CD14-positive monocyte (primary cell): ENCODE results near the gene ABTB2. TPM values are rescaled to one million over a fixed set of nuclear protein-coding genes. Genes with fewer than 3 reads are reported as not detected.

Source experiments
- DNase-seq, 3 donors: peaks; one replicate each; pipeline ENCODE4 v3.0.0-alpha.2; 2011 to 2022
- H2AFZ ChIP-seq: 2 replicates; pipeline ENCODE4 v1.6.0; 2012; ENCODE audit warnings: mild to moderate bottlenecking, low read depth, low read length, inconsistent platforms; ENCODE audit not compliant: insufficient read depth, poor library complexity, severe bottlenecking
- H3K27ac ChIP-seq, 2 donors: 1 replicate in 1 of 2; 2 replicates in 1 of 2; pipeline ENCODE4 v1.5.1; 2012 to 2013; ENCODE audit warnings: low read length in 2 of 2, control low read depth in 1 of 2, inconsistent platforms in 1 of 2, low read depth in 1 of 2, mild to moderate bottlenecking in 1 of 2
- H3K27me3 ChIP-seq, 2 donors: one replicate each; pipeline versions ENCODE4 v1.6.0 to v1.6.1; 2011 to 2013; ENCODE audit warnings: low read length in 2 of 2; ENCODE audit not compliant: control insufficient read depth in 2 of 2, insufficient read depth in 2 of 2
- H3K36me3 ChIP-seq, 2 donors: replicated peaks in 1 of 2; 1 replicate in 1 of 2; 2 replicates in 1 of 2; pipeline versions ENCODE4 v1.5.1 to v1.6.1; 2012 to 2013; ENCODE audit warnings: low read length in 2 of 2, control low read depth in 1 of 2, inconsistent platforms in 1 of 2, mild to moderate bottlenecking in 1 of 2; ENCODE audit not compliant: insufficient read depth in 2 of 2, control insufficient read depth in 1 of 2
- H3K4me1 ChIP-seq, 2 donors: 1 replicate in 1 of 2; 2 replicates in 1 of 2; pipeline versions ENCODE4 v1.5.1 to v1.6.1; 2012 to 2013; ENCODE audit warnings: low read length in 2 of 2, control low read depth in 1 of 2, inconsistent platforms in 1 of 2, mild to moderate bottlenecking in 1 of 2, moderate library complexity in 1 of 2; ENCODE audit not compliant: insufficient read depth in 2 of 2, control insufficient read depth in 1 of 2
- H3K4me2 ChIP-seq: replicated peaks from 2 replicates; pipeline ENCODE3; 2012; ENCODE audit warnings: low read length, moderate library complexity, mild to moderate bottlenecking; ENCODE audit not compliant: poor library complexity, severe bottlenecking; ENCODE audit errors: extremely low read depth
- H3K4me3 ChIP-seq, 3 experiments: fragments of 200-600 bp in 1 of 3; sonication (generic) in 1 of 3; replicated peaks in 1 of 3; 1 replicate in 2 of 3; 2 replicates in 1 of 3; pipeline ENCODE4 v1.5.1; 2011 to 2013; ENCODE audit warnings: low read length in 3 of 3, mild to moderate bottlenecking in 3 of 3, control low read depth in 2 of 3, low read depth in 2 of 3, inconsistent platforms in 1 of 3, moderate library complexity in 1 of 3
- H3K79me2 ChIP-seq: 2 replicates; pipeline ENCODE4 v1.6.0; 2012; ENCODE audit warnings: mild to moderate bottlenecking, control low read depth, inconsistent platforms, low read length, moderate library complexity; ENCODE audit not compliant: insufficient read depth
- H3K9ac ChIP-seq: 2 replicates; pipeline ENCODE4 v1.6.0; 2017; ENCODE audit warnings: low read length, mild to moderate bottlenecking; ENCODE audit not compliant: insufficient read depth, poor library complexity, severe bottlenecking
- H3K9me3 ChIP-seq, 2 donors: replicated peaks in 1 of 2; 1 replicate in 1 of 2; 2 replicates in 1 of 2; pipeline versions ENCODE4 v1.5.1 to v1.6.1; 2012 to 2013; ENCODE audit warnings: low read length in 2 of 2, control low read depth in 1 of 2; ENCODE audit not compliant: control insufficient read depth in 1 of 2, insufficient read depth in 1 of 2
- H4K20me1 ChIP-seq: 2 replicates; pipeline ENCODE4 v1.6.0; 2012; ENCODE audit warnings: mild to moderate bottlenecking, low read length, control low read depth, moderate library complexity; ENCODE audit not compliant: insufficient read depth
- H3K27ac Mint-ChIP-seq, 7 donors: one replicate each; pipeline ENCODE4 v1.8.0; 2020; ENCODE audit warnings: mild to moderate bottlenecking in 7 of 7, mixed read lengths in 7 of 7, moderate library complexity in 6 of 7, inconsistent platforms in 2 of 7
- H3K27me3 Mint-ChIP-seq, 3 donors: one replicate each; pipeline ENCODE4 v1.8.0; 2021 to 2022; ENCODE audit warnings: low read depth in 3 of 3, mild to moderate bottlenecking in 3 of 3, mixed read lengths in 3 of 3, moderate library complexity in 3 of 3, inconsistent platforms in 1 of 3
- H3K36me3 Mint-ChIP-seq, 2 donors: one replicate each; pipeline ENCODE4 v1.8.0; 2020; ENCODE audit warnings: mixed read lengths in 2 of 2, inconsistent platforms in 1 of 2, mild to moderate bottlenecking in 1 of 2
- H3K4me1 Mint-ChIP-seq: one replicate; pipeline ENCODE4 v1.8.0; 2020; ENCODE audit warnings: mild to moderate bottlenecking, mixed read lengths
- H3K4me3 Mint-ChIP-seq, 2 donors: one replicate each; pipeline ENCODE4 v1.8.0; 2020; ENCODE audit warnings: mild to moderate bottlenecking in 2 of 2, mixed read lengths in 2 of 2, moderate library complexity in 1 of 2
- H3K9me3 Mint-ChIP-seq, 7 donors: one replicate each; pipeline ENCODE4 v1.8.0; 2020 to 2022; ENCODE audit warnings: mixed read lengths in 7 of 7, mild to moderate bottlenecking in 6 of 7, moderate library complexity in 6 of 7, inconsistent platforms in 2 of 7
- CTCF ChIP-seq: fragments of 200-600 bp; IDR thresholded peaks from one replicate; pipeline ENCODE4 v1.8.0; 2022; ENCODE audit warnings: antibody characterized with exemption, mild to moderate bottlenecking
- WGBS: methylation state at CpG from one replicate; pipeline ENCODE4 v1.1.5; 2013; ENCODE audit warnings: missing lambda C conversion rate; ENCODE audit not compliant: insufficient coverage; 5-methylcytosine and 5-hydroxymethylcytosine counted together
- intact Hi-C, 2 donors: fragments of 100-400 bp; cut with micrococcal nuclease; formaldehyde crosslinking; loops; one replicate each; pipeline versions ENCODE4 v1.15.0 to v1.15.1; 2023
- polyA plus RNA-seq, 3 donors: library from polyadenylated mRNA; depleted of rRNA in 1 of 3; unstranded in 2 of 3; stranded (reverse) in 1 of 3; fragments of 300-500 nt in 2 of 3; fragments of >200 nt in 1 of 3; fragmentation: Illumina TruSeq in 2 of 3; gene quantifications; 1 replicate in 2 of 3; 2 replicates in 1 of 3; pipeline ENCODE4 v1.2.3, GENCODE V29; 2012 to 2021

Gene ABTB2
- polyA plus RNA-seq, 3 donors = 0.25 to 1.7 (median 0.26) TPM

- Histone ChIP-seq H4K20me1 (no peaks in the 10 kb centered on the region), H3K27ac (no peak overlapping the region), H2AFZ (no peak overlapping the region), H3K79me2 (no peaks in the 10 kb centered on the region), H3K27me3 (peaks cover 0 to 2% of the 10 kb centered on the region in 2 donors), H3K4me3 (no peak overlapping the region), H3K9me3 (no peaks in the 10 kb centered on the region), H3K4me1 (peaks cover 26 to 31% of the 10 kb centered on the region in 2 donors), H3K36me3 (no peaks in the 10 kb centered on the region), H3K4me2 (no peak overlapping the region), H3K9ac (no peak overlapping the region)
- peak overlapping the region in 1 of 2 donors; percentile 53 for H3K4me3 Mint-ChIP-seq
- peak in 1 of 3 donors; percentile 12 for DNase-seq
- 63% methylated on average over 5 of the region's 11 CpGs for WGBS
- no peaks in the 10 kb centered on the region for H3K9me3 Mint-ChIP-seq
- peaks cover 11 to 18% (median 12%) of the 10 kb centered on the region in 3 donors for H3K27me3 Mint-ChIP-seq
- TF ChIP-seq CTCF = no peak
- peaks cover 41% of the 10 kb centered on the region for H3K4me1 Mint-ChIP-seq
- intact Hi-C loops = no loop called here
- peak overlapping the region in 2 of 7 donors; percentile 27 to 54 for H3K27ac Mint-ChIP-seq
- no peaks in the 10 kb centered on the region for H3K36me3 Mint-ChIP-seq
These were observed 91.5 kb downstream of the ABTB2 start for GRCh38 chr11:34266090-34266912.

GRCh38 chr11:34264303-34265110, 93.3 kb downstream of the ABTB2 start:
- Histone ChIP-seq H3K4me3 (no peak overlapping the region), H3K36me3 (no peaks in the 10 kb centered on the region), H3K4me2 (no peak overlapping the region), H4K20me1 (no peaks in the 10 kb centered on the region), H3K79me2 (no peaks in the 10 kb centered on the region), H3K9me3 (no peaks in the 10 kb centered on the region), H3K27ac (no peak overlapping the region), H3K4me1 (peaks cover 23 to 28% of the 10 kb centered on the region in 2 donors), H3K9ac (no peak overlapping the region), H3K27me3 (peaks cover 0 to 2% of the 10 kb centered on the region in 2 donors), H2AFZ (no peak overlapping the region)
- 91% methylated on average over 7 of the region's 11 CpGs for WGBS
- Mint-ChIP-seq H3K27ac (no peak overlapping the region), H3K4me1 (peaks cover 35% of the 10 kb centered on the region), H3K4me3 (no peak overlapping the region), H3K9me3 (no peaks in the 10 kb centered on the region), H3K36me3 (no peaks in the 10 kb centered on the region), H3K27me3 (peaks cover 8 to 12% (median 10%) of the 10 kb centered on the region in 3 donors)
- TF ChIP-seq CTCF = no peak
- intact Hi-C loops = no loop called here
- DNase-seq = no peak
